ENCODE results near the gene ALDH3A2. TPM values are rescaled to one million over a fixed set of nuclear protein-coding genes. Genes with fewer than 3 reads are reported as not detected.

The ALDH3A2 gene
- 48.7 TPM for total RNA-seq

- peak; percentile 72 to 91 (median 85) for DNase-seq (ENCODE audit: low read depth in 2 of 3, low spot score in 2 of 3)
Observed at GRCh38 chr17:19648475-19649273, at the start of gene ALDH3A2. ALDH3A2 (plus strand) TSS chr17:19648751; CDS start chr17:19648972, 221 bp downstream.

DNA sequence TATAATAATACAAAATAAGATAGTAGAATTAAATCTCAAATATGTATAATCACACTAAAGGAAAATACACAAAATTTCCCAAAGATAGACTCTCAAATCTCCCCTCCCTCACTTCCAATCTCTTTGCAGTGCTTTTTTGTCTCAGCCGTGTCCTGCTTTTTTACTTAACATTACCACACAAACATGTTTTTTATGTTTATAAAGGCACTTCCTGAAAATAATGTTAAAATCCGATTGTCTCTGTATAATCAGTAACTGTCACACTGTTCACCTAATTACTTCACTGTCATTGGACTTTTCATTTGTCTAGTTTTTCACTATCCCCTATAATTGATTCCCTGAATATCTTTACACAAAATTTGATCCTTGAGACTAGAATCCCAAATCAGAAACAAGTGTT is 38.2 kb upstream of the ALDH3A2 start:
- no peak for DNase-seq (ENCODE audit: low read depth in 2 of 3, low spot score in 2 of 3)

- no peak for DNase-seq (ENCODE audit: low read depth in 2 of 3, low spot score in 2 of 3)
Observed at GRCh38 chr17:19610879-19611278, 37.7 kb upstream of the ALDH3A2 start.

- no peak for DNase-seq (ENCODE audit: low read depth in 2 of 3, low spot score in 2 of 3)
Observed at GRCh38 chr17:19613979-19614378, 34.6 kb upstream of the ALDH3A2 start.

GRCh38 chr17:19614900-19615299 is 33.7 kb upstream of the ALDH3A2 start:
- no peak for DNase-seq (ENCODE audit: low read depth in 2 of 3, low spot score in 2 of 3)

GRCh38 chr17:19618015-19618414 is 30.5 kb upstream of the ALDH3A2 start:
- DNase-seq (ENCODE audit: low read depth in 2 of 3, low spot score in 2 of 3), result no peak

DNA sequence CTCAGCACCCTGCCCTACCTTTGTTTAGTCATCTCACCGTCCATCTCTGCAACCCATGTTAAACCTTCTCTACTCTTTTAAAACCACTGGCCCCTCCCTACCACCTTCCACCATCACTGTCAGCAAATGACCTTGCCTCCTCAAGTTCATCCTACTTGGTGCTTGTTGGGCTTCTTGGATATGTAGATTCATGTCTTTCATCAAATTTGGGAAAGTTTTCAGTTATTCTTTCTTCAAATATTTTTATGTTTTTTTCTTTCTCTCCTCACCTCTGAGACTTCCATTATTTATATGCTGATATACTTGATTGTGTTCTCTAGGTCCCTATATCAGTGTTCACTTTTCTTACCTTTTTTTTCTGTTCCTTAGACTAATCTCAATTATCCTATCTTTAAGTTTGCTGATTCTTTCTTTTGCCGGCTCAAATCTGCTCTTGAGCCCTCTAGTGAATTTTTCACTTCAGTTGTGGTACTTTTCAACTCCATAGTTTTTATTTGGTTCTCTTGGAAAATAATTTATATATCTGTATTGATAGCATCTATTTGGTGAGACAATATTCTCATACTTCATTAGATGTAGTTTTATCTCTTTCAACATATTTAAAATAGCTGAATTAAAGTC is 28.7 kb upstream of the ALDH3A2 start:
- peak in 1 of 3 donors; percentile 24 for DNase-seq (ENCODE audit: low read depth in 2 of 3, low spot score in 2 of 3)

DNA sequence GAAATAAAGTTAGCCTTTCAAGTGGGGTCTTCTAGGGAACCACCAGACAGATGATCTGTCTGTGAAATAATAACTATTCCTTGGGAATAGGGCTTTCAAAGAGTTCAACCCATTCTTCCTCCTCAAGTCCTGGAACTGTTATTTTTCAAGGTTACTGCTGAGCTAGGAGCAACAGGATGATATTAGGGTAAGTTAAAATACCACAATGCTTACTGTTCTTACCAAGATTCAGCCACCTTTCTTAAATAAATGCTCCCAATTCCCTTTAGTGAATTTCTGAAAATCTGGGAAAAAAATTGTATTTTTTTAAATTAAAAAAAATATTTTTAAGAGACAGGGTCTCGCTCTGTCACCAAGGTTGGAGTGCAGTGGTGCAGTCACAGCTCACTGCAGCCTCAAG is 26.9 kb upstream of the ALDH3A2 start:
- DNase-seq (ENCODE audit: low read depth in 2 of 3, low spot score in 2 of 3), result no peak

DNA sequence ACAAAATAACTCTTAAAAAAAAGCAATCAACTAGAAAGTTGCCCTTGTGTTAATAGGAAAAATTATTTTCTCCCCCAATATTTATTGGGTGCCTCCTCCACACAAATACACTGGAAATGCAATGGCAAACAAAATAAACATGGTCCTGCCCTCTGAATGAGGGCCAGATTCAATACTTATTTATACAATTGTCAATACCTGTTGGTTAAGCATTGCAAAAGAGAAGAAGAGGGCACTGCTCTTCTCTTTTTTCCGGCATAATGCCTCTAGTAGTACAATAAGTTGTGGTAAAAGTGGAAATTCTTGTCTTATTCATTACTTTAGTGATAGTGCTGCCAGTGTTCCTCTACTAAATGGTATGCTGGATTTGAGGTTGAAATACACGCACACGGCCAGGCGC is 22.5 kb upstream of the ALDH3A2 start:
- no peak for DNase-seq (ENCODE audit: low read depth in 2 of 3, low spot score in 2 of 3)

DNA sequence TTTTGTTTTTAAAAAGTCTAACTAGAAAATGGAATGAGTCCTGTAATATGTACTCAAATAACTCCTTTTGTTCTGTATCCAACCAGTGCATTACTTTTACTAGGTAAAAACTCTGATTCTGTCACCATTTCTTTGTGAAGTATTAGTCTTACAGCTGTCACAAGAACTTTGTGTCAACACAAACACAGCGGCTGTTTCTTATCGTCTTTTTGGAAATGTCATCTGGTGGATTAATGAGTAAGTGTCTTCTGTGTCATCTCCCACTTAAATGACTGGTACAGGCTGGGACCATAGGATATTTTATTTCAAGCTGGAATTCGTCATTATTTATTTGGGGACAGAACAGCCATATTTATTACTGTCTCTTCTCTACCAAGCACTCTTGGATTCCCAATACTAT is 19.1 kb upstream of the ALDH3A2 start:
- no peak for DNase-seq (ENCODE audit: low read depth in 2 of 3, low spot score in 2 of 3)

- DNase-seq (ENCODE audit: low read depth in 2 of 3, low spot score in 2 of 3), result no peak
Observed at GRCh38 chr17:19630035-19630434, 18.5 kb upstream of the ALDH3A2 start.

DNA sequence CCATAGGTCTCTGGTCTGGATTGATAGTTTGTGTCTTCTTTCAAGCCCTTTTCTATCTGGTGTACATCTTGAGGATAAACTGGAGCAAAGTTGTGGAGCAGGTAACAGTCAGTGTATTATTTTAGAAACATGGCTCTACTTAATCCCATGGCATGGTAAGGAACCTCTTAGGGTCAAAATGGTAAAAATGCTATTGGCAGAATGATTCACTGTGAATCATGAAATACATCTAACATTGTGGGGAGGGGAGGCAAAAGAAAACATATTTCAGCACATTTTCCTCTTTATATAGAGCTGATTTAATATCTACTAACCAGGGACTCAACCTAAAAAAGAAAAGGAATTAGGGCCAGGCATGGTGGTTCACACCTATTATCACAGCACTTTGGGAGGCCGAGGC is 17.9 kb upstream of the ALDH3A2 start:
- no peak for DNase-seq (ENCODE audit: low read depth in 2 of 3, low spot score in 2 of 3)

DNA sequence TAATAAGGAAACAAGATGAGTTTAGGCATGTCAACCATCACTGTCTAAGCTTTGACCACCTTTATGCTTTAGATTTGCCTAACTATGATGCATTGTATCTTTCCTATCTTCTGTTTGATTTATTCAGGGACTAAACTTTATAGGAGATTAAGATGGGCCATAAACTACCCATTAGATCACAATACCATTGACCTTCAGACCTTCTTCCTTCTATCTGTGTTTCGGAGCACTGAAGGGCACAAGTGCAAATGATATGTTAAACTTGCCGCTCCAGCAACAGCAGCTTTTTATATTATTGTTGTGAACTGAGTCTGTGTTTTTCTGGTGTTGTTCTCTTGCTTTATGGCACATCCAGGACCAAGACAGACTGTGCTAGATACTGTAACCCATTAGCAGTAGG is 16.6 kb upstream of the ALDH3A2 start:
- no peak for DNase-seq (ENCODE audit: low read depth in 2 of 3, low spot score in 2 of 3)

DNA sequence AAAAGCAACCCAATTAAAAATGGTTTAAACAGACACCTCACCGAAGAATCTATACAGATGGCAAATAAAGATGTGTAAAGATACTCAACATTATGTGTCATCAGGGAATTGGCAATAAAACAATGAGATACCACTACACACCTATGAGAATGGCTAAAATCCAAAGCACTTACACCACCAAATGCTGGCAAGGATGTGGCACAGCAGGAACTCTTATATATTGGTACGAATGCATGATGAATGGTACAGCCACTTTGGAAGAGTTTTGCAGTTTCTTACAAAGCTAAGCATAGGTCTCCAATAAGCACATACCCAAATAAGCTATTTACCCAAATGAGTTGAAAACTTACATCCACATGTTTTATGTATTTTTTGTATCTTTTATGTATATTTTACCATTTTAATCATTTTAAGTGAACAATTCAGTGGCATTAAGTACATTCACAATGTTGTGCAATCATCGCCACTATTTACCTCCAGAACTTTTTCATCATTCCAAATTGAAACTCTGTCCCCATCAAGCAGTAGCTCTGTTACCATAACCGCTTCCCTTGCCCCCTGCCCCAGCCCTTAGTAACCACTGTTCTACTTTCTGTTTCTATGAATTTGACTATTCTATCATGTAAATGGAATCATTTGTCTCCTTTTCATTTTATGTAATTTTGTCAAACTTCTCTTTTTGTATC is 6.7 kb upstream of the ALDH3A2 start:
- no peak for DNase-seq (ENCODE audit: low read depth in 2 of 3, low spot score in 2 of 3)

GRCh38 chr17:19642373-19642893 is 6.1 kb upstream of the ALDH3A2 start:
- no peak for DNase-seq (ENCODE audit: low read depth in 2 of 3, low spot score in 2 of 3)

DNA sequence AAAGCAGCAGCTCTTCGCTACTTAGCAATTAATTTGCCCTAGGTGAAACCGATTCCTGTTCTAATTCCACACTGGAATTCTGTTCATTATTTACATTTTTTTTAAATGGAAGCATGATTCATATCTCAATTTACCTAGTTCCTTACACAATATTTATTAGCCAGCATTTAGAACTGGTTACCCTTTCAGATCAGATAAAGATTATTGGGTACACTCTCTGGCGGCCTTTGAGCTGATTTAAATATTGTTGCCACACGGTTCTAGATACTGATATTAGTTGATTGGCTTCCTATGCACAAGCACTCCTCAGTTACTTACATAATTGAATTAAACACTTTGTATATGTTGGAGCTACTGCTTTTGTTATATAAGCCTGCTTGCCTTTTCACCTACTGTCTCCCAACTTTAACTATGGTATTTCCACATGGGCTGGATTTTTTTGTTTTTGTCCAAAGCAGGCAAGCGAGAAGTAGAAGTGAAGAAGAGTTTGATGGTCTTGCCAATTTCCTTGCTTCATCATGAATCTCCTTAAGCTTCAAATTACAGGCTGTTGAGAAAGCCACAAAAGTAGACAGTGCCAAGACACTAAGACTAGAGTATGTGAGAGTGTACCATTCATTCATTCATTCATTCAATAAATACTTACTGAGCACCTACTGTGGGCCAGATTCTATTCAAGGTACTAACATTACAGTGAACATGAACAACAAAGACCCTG is 3.9 kb upstream of the ALDH3A2 start:
- no peak for DNase-seq (ENCODE audit: low read depth in 2 of 3, low spot score in 2 of 3)

DNA sequence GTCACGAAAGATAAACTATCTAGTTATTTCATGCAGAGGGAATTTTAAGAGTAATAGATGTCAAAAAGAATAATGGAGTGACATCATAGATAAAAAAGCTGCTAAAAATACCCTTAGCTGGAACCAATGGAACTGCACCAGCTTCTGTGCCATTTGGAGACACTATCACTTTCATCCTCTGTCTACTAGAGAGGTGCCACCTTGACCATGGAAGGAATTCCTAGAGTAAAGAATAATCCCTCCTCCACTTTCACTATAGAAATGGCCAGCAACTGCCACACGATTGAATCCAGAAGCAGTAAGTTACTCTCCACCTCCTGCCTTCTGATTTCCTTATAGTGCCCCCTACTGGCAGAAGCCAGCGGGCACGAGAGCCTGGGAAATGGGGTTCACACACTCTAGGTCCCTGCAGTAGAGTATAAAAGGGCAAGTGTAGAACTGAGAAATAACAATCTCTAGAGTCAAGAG is 2.8 kb upstream of the ALDH3A2 start:
- peak in 2 of 3 donors; percentile 37 to 69 for DNase-seq (ENCODE audit: low read depth in 2 of 3, low spot score in 2 of 3)

DNA sequence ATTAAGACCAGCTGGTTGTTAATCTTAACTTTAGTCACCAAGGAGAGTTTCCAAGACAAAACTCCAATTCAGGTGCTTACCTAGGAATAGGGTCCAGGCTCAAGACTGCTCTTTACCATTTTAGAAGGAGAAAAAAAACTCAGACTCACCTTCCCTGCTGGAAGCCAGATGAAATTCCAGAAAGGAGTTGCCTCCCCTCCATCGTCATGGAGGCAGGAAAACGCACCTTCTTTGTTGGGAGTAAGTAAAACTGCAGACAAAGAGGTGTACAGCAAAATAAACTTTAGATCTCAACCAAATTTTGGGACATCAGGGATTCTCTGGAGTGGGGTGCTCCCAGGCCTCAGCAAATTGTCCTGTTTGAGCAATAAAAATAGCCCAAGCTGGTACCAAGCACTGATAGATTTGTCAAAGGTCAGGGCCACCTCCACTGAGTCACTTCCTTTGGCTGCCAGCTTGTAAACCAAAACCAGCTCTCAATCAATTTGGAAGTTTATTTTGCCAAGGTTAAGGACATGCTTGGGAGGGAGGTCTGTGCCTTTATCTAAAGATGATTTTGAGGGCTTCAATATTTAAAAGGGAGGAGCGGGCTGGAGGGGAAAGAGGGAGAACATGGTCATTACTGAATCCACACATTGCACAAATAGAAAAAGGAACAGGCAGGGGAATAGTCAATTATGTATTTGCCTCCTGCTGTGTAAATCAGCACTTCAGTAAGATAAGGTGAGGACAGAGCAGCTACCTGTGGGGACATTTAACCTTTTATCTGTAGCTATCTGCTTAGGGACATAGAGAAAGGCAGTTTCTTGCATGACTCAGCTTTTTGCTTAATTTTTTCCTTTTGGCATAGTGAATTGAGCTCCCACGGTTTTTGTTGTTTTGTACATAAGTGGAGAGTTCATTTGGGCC is 1.5 kb upstream of the ALDH3A2 start:
- DNase-seq (ENCODE audit: low read depth in 2 of 3, low spot score in 2 of 3), result peak in 2 of 3 donors; percentile 12 to 14

GRCh38 chr17:19647697-19648474 is 665 bp upstream of the ALDH3A2 start:
- DNase-seq (ENCODE audit: low read depth in 2 of 3, low spot score in 2 of 3), result peak; percentile 31 to 47 (median 47)

Data from hematopoietic multipotent progenitor cell (in vitro differentiated cells).